H1 (cell line): ENCODE measurements around the gene STK36. TPM values are rescaled to one million over a fixed set of nuclear protein-coding genes. Genes with fewer than 3 reads are reported as not detected.

Source experiments
- CTCF ChIA-PET: fragments of 300-600 bp; sonication (Branson Sonifier 250); formaldehyde crosslinking; loops from one replicate; lab custom pipeline; 2021; ENCODE audit not compliant: partially characterized antibody; lab: Charles Lee
- POLR2A ChIA-PET: fragments of 300-600 bp; sonication (Branson Sonifier 250); formaldehyde crosslinking; loops from one replicate; lab custom pipeline; 2021; ENCODE audit warnings: inconsistent platforms; ENCODE audit not compliant: partially characterized antibody; lab: Charles Lee
- DNase-seq, 2 experiments: peaks; one replicate each; pipeline versions ENCODE4 v3.0.0 to v3.0.0-alpha.2; 2010 to 2022; ENCODE audit warnings: low spot score in 2 of 2, low read depth in 1 of 2, mixed read lengths in 1 of 2
- FAIRE-seq: peaks from 2 replicates; lab custom pipeline; 2011; peaks lifted over from hg19 to GRCh38; lab: Jason Lieb, UNC
- H2AFZ ChIP-seq: 2 replicates; pipeline ENCODE4 v1.8.1; 2012; ENCODE audit warnings: low read length, inconsistent platforms
- H2AK5ac ChIP-seq: 2 replicates; pipeline ENCODE4 v1.6.1; 2013; ENCODE audit warnings: low read depth, low read length
- H2BK120ac ChIP-seq: replicated peaks from 2 replicates; pipeline ENCODE3; 2013; ENCODE audit warnings: low read depth, low read length, inconsistent platforms
- H2BK12ac ChIP-seq: 2 replicates; pipeline ENCODE4 v1.6.1; 2013; ENCODE audit warnings: low read depth, low read length
- H2BK15ac ChIP-seq: 2 replicates; pipeline ENCODE4 v1.6.1; 2013; ENCODE audit warnings: low read length
- H2BK20ac ChIP-seq: 2 replicates; pipeline ENCODE4 v1.6.1; 2013; ENCODE audit warnings: low read length
- H2BK5ac ChIP-seq: 2 replicates; pipeline ENCODE4 v1.6.1; 2013; ENCODE audit warnings: low read depth, low read length
- H3K14ac ChIP-seq: 2 replicates; pipeline ENCODE4 v1.6.1; 2013; ENCODE audit warnings: inconsistent platforms; ENCODE audit not compliant: insufficient read length
- H3K18ac ChIP-seq: 2 replicates; pipeline ENCODE4 v1.6.1; 2013; ENCODE audit warnings: low read length; ENCODE audit errors: extremely low read depth
- H3K23ac ChIP-seq: 2 replicates; pipeline ENCODE4 v1.6.1; 2013; ENCODE audit warnings: inconsistent platforms; ENCODE audit not compliant: insufficient read length
- H3K23me2 ChIP-seq: 2 replicates; pipeline ENCODE4 v1.6.1; 2013; ENCODE audit warnings: low read depth, low read length
- H3K27ac ChIP-seq: 2 replicates; pipeline ENCODE4 v1.6.1; 2011; ENCODE audit warnings: low read depth, low read length, inconsistent platforms
- H3K27me3 ChIP-seq, 4 experiments: replicated peaks in 1 of 4; 1 replicate in 1 of 4; 2 replicates in 3 of 4; pipeline versions ENCODE4 v1.6.1 to v1.8.1; 2011 to 2013; ENCODE audit warnings: low read length in 3 of 4, mild to moderate bottlenecking in 3 of 4, inconsistent platforms in 2 of 4, mixed read lengths in 2 of 4, moderate library complexity in 1 of 4; ENCODE audit not compliant: control insufficient read depth in 3 of 4, insufficient read depth in 3 of 4; ENCODE audit errors: extremely low read depth in 1 of 4
- H3K36me3 ChIP-seq, 4 experiments: 2 replicates each; pipeline versions ENCODE4 v1.6.1 to v1.8.1; 2011 to 2013; ENCODE audit warnings: mild to moderate bottlenecking in 4 of 4, low read length in 3 of 4, moderate library complexity in 2 of 4, control low read depth in 1 of 4, inconsistent platforms in 1 of 4; ENCODE audit not compliant: insufficient read depth in 4 of 4, control insufficient read depth in 2 of 4
- H3K4ac ChIP-seq: replicated peaks from 2 replicates; pipeline ENCODE3; 2013; ENCODE audit warnings: low read length, low read depth, mixed read lengths, inconsistent platforms; ENCODE audit not compliant: insufficient read length
- H3K4me1 ChIP-seq, 4 experiments: replicated peaks in 1 of 4; 1 replicate in 1 of 4; 2 replicates in 3 of 4; pipeline versions ENCODE4 v1.6.1 to v1.8.1; 2011 to 2013; ENCODE audit warnings: low read length in 3 of 4, inconsistent platforms in 2 of 4, mixed read lengths in 1 of 4; ENCODE audit not compliant: insufficient read depth in 4 of 4, control insufficient read depth in 3 of 4
- H3K4me2 ChIP-seq, 2 experiments: 2 replicates each; pipeline versions ENCODE4 v1.6.1 to v1.8.1; 2011 to 2013; ENCODE audit warnings: low read depth in 2 of 2, low read length in 2 of 2, control low read depth in 1 of 2, inconsistent platforms in 1 of 2, mild to moderate bottlenecking in 1 of 2; ENCODE audit not compliant: insufficient read depth in 1 of 2
- H3K4me3 ChIP-seq, 4 experiments: fragments of 200-600, 300-600 bp in 1 of 4; sonication (generic), shearing (Covaris generic), sonication (Bioruptor Twin) in 1 of 4; 2 replicates each; pipeline versions ENCODE4 v1.5.1 to v1.8.1; 2011 to 2016; ENCODE audit warnings: low read length in 4 of 4, low read depth in 3 of 4, control low read depth in 2 of 4, inconsistent platforms in 2 of 4, mild to moderate bottlenecking in 2 of 4, mixed read lengths in 1 of 4, moderate library complexity in 1 of 4; ENCODE audit not compliant: insufficient read depth in 2 of 4; ENCODE audit errors: extremely low read depth in 1 of 4
- H3K56ac ChIP-seq: replicated peaks from 2 replicates; pipeline ENCODE3; 2013; ENCODE audit warnings: low read depth, mild to moderate bottlenecking, mixed read lengths, low read length, inconsistent platforms; ENCODE audit not compliant: insufficient read length
- H3K79me1 ChIP-seq: 2 replicates; pipeline ENCODE4 v1.6.1; 2013; ENCODE audit warnings: low read depth, low read length, control low read depth
- H3K79me2 ChIP-seq, 2 experiments: 2 replicates each; pipeline versions ENCODE4 v1.6.1 to v1.8.1; 2012 to 2013; ENCODE audit warnings: low read length in 2 of 2, mild to moderate bottlenecking in 2 of 2, inconsistent platforms in 1 of 2; ENCODE audit not compliant: insufficient read depth in 2 of 2, control insufficient read depth in 1 of 2
- H3K9ac ChIP-seq, 4 experiments: replicated peaks in 1 of 4; 1 replicate in 1 of 4; 2 replicates in 3 of 4; pipeline versions ENCODE4 v1.6.1 to v1.8.1; 2011 to 2013; ENCODE audit warnings: low read depth in 3 of 4, low read length in 3 of 4, control low read depth in 2 of 4, mild to moderate bottlenecking in 2 of 4, moderate library complexity in 2 of 4, inconsistent platforms in 1 of 4; ENCODE audit errors: extremely low read depth in 1 of 4
- H3K9me3 ChIP-seq, 2 experiments: 2 replicates each; pipeline versions ENCODE4 v1.6.1 to v1.8.1; 2012 to 2013; ENCODE audit warnings: mild to moderate bottlenecking in 2 of 2, moderate library complexity in 2 of 2, control low read depth in 1 of 2, inconsistent platforms in 1 of 2, low read depth in 1 of 2, low read length in 1 of 2, mixed read lengths in 1 of 2; ENCODE audit not compliant: insufficient read depth in 2 of 2
- H4K20me1 ChIP-seq, 2 experiments: replicated peaks in 1 of 2; 2 replicates each; pipeline versions ENCODE3 to v1.8.1; 2011 to 2013; ENCODE audit warnings: inconsistent platforms in 2 of 2, low read length in 2 of 2, mild to moderate bottlenecking in 1 of 2; ENCODE audit not compliant: insufficient read depth in 2 of 2, control insufficient read depth in 1 of 2
- H4K5ac ChIP-seq: 2 replicates; pipeline ENCODE4 v1.6.1; 2013; ENCODE audit warnings: low read length, low read depth, mixed read lengths, inconsistent platforms; ENCODE audit not compliant: insufficient read length
- H4K8ac ChIP-seq: 2 replicates; pipeline ENCODE4 v1.8.0; 2013; ENCODE audit warnings: mild to moderate bottlenecking, moderate library complexity, low read length, inconsistent platforms; ENCODE audit not compliant: insufficient read depth; ENCODE audit errors: extremely low read depth
- H4K91ac ChIP-seq: replicated peaks from 2 replicates; pipeline ENCODE3; 2013; ENCODE audit warnings: low read length, mixed read lengths, inconsistent platforms; ENCODE audit not compliant: insufficient read length
- CHD2 ChIP-seq: IDR thresholded peaks from 2 replicates; pipeline ENCODE4 v1.6.1; 2012; ENCODE audit warnings: low read length, improper control_type of control experiment
- EZH2 ChIP-seq: fragments of 200-600 bp; sonication (generic); IDR thresholded peaks from 2 replicates; pipeline ENCODE4 v1.7.1; 2012; ENCODE audit warnings: low read depth, mild to moderate bottlenecking, moderate library complexity, low read length, inconsistent platforms; ENCODE audit not compliant: severe bottlenecking
- FOSL1 ChIP-seq: IDR thresholded peaks from 2 replicates; pipeline ENCODE4 v1.6.1; 2011; ENCODE audit warnings: mild to moderate bottlenecking, low read depth, low read length, moderate library complexity; ENCODE audit not compliant: insufficient read depth
- HDAC2 ChIP-seq, 2 experiments: fragments of 300-600 bp in 1 of 2; sonication (generic) in 1 of 2; IDR thresholded peaks; 2 replicates each; pipeline ENCODE4 v1.6.1; 2011 to 2012; ENCODE audit warnings: low read depth in 2 of 2, low read length in 2 of 2, mild to moderate bottlenecking in 2 of 2, moderate library complexity in 2 of 2, borderline replicate concordance in 1 of 2, inconsistent platforms in 1 of 2
- POU5F1 ChIP-seq: IDR thresholded peaks from 2 replicates; pipeline ENCODE4 v1.6.1; 2011; ENCODE audit warnings: low read depth, mild to moderate bottlenecking, low read length, moderate library complexity
- SP2 ChIP-seq: IDR thresholded peaks from 2 replicates; pipeline ENCODE4 v1.6.1; 2012; ENCODE audit warnings: mild to moderate bottlenecking, low read length, inconsistent platforms
- TAF7 ChIP-seq: optimal IDR thresholded peaks from 2 replicates; pipeline ENCODE3; 2011; ENCODE audit warnings: low read depth, mild to moderate bottlenecking, inconsistent platforms, low read length, moderate library complexity, borderline replicate concordance
- TBP ChIP-seq: IDR thresholded peaks from 2 replicates; pipeline ENCODE4 v1.6.1; 2011; ENCODE audit warnings: low read depth, low read length, improper control_type of control experiment
- WGBS, 2 experiments: shearing (Covaris generic) in 1 of 2; methylation state at CpG; one replicate each; pipeline versions ENCODE4 v1.1.6 to v1.1.7; 2013 to 2015; ENCODE audit warnings: low lambda C conversion rate in 2 of 2, mixed read lengths in 2 of 2, inconsistent platforms in 1 of 2, low coverage in 1 of 2, missing lambda C conversion rate in 1 of 2; ENCODE audit not compliant: insufficient replicate concordance in 2 of 2, insufficient coverage in 1 of 2, insufficient read length in 1 of 2; ENCODE audit errors: extremely low coverage in 1 of 2, missing lambda C conversion rate in 1 of 2; 5-methylcytosine and 5-hydroxymethylcytosine counted together
- polyA plus RNA-seq, 7 experiments: library from polyadenylated mRNA; depleted of rRNA in 3 of 7; stranded (reverse) in 5 of 7; unstranded in 2 of 7; fragments of >200 nt in 5 of 7; fragments of 200-250 nt in 2 of 7; gene quantifications; 1 replicate in 5 of 7; 2 replicates in 1 of 7; 4 replicates in 1 of 7; pipeline versions ENCODE4 v1.2.1 to v1.2.3, GENCODE V29; 2011 to 2013; ENCODE audit warnings: missing spikeins in 2 of 7, mixed read lengths in 2 of 7
- total RNA-seq: library from RNA; stranded (reverse); fragmentation: NEBNext Ultra II Directional; extraction: Animal tissue kit (Norgen Biotek cat#: 25700); gene quantifications from 2 replicates; pipeline ENCODE4 v1.2.1, GENCODE V29; 2021
- TF ChIP-seq, protein P1 (sequence below): IDR thresholded peaks from 2 replicates; pipeline ENCODE4 v1.6.1; 2012; ENCODE audit warnings: inconsistent platforms
- TF ChIP-seq, protein P2 (sequence below), 3 experiments: IDR thresholded peaks; 1 replicate in 2 of 3; 2 replicates in 1 of 3; pipeline versions ENCODE4 v1.5.1 to v1.6.1; 2011; ENCODE audit warnings: low read length in 3 of 3, mild to moderate bottlenecking in 3 of 3, inconsistent platforms in 2 of 3, low read depth in 1 of 3, moderate library complexity in 1 of 3; ENCODE audit not compliant: insufficient read depth in 1 of 3; ENCODE audit errors: control extremely low read depth in 1 of 3

The STK36 gene
- total and polyA plus RNA-seq, 2 of the 8 experiments (the other 6 are each of a cell fraction or from before 2014, with no cell fraction given), result 41.4 to 57.6 TPM

DNA sequence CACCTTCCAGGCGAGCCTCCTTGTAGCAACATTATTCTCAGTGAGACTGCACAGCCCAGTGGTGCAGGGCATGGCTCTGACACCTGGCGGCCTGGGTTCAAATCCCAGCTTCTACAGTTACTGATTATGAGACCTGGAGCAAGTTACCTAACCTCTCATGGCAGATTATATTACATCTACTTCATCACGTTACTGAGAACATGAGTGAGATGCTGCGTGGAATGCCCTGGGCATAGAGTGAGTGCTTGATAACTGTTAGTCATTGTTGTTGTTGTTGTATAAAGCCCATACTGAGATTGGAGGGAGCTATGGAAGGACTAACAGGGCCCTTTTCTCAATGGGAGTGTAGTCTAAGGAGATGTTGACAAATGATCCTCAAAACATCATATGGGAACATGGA, 45.5 kb upstream of the STK36 start:
- POLR2A ChIA-PET, result interaction anchor here (1.3 kb wide), 2 partner anchors 11 to 19 kb away, joined by 3 read pairs; partner anchors contain the start of gene PLCD4
- H2BK15ac ChIP-seq, result no peak overlapping the region
- H3K14ac ChIP-seq, result no peak overlapping the region
- TF ChIP-seq, protein P1, sequence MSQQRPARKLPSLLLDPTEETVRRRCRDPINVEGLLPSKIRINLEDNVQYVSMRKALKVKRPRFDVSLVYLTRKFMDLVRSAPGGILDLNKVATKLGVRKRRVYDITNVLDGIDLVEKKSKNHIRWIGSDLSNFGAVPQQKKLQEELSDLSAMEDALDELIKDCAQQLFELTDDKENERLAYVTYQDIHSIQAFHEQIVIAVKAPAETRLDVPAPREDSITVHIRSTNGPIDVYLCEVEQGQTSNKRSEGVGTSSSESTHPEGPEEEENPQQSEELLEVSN, result no peak
- no peak for TF ChIP-seq CHD2
- no peak for TF ChIP-seq EZH2
- TF ChIP-seq TBP, result no peak
- TF ChIP-seq, protein P2, sequence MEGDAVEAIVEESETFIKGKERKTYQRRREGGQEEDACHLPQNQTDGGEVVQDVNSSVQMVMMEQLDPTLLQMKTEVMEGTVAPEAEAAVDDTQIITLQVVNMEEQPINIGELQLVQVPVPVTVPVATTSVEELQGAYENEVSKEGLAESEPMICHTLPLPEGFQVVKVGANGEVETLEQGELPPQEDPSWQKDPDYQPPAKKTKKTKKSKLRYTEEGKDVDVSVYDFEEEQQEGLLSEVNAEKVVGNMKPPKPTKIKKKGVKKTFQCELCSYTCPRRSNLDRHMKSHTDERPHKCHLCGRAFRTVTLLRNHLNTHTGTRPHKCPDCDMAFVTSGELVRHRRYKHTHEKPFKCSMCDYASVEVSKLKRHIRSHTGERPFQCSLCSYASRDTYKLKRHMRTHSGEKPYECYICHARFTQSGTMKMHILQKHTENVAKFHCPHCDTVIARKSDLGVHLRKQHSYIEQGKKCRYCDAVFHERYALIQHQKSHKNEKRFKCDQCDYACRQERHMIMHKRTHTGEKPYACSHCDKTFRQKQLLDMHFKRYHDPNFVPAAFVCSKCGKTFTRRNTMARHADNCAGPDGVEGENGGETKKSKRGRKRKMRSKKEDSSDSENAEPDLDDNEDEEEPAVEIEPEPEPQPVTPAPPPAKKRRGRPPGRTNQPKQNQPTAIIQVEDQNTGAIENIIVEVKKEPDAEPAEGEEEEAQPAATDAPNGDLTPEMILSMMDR (IDR thresholded peaks at IDR 0.05; ENCODE audit: control extremely low read depth in 1 of 3, insufficient read depth in 1 of 3, low read depth in 1 of 3, low read length in 3 of 3), result no peak
- TF ChIP-seq SP2, result no peak
- TF ChIP-seq POU5F1, result no peak
- no peak for TF ChIP-seq HDAC2 (IDR thresholded peaks at IDR 0.05; ENCODE audit: borderline replicate concordance in 1 of 2, low read depth in 2 of 2, low read length in 2 of 2)
- TF ChIP-seq TAF7, result no peak
- TF ChIP-seq FOSL1, result no peak

More for the DNA sequence above, 45.5 kb upstream of the STK36 start:
- no peaks in the 10 kb centered on the region; a peak in 1 of 7 replicates for H3K4me1 ChIP-seq
- H2AFZ ChIP-seq, result no peak overlapping the region
- H2AK5ac ChIP-seq, result no peak overlapping the region
- no peaks in the 10 kb centered on the region for H4K20me1 ChIP-seq
- no peak for FAIRE-seq
- H4K91ac ChIP-seq, result no peak overlapping the region
- no peak overlapping the region for H3K56ac ChIP-seq
- no peak overlapping the region for H4K5ac ChIP-seq
- no peaks in the 10 kb centered on the region for H3K79me2 ChIP-seq
- no peak overlapping the region for H3K4ac ChIP-seq
- no peak overlapping the region for H2BK120ac ChIP-seq
- H3K27me3 ChIP-seq, result no peaks in the 10 kb centered on the region; a peak in 1 of 7 replicates
- no peak overlapping the region for H3K27ac ChIP-seq
- H3K23ac ChIP-seq, result no peak overlapping the region
- no peak overlapping the region for H3K18ac ChIP-seq
- WGBS, 2 experiments, result 93% methylated on average over 4 of the region's 4 CpGs; no CpG with 5 or more reads in 1 of the 2 experiments
- no peak overlapping the region for H3K4me2 ChIP-seq
- no peak overlapping the region for H2BK5ac ChIP-seq
- no peak overlapping the region; the same call in 1 of the 2 replicates for H4K8ac ChIP-seq
- CTCF ChIA-PET, result interaction anchor here (0.6 to 1.0 kb wide), 3 partner anchors 16 to 218 kb away, joined by 3 to 4 read pairs (median 3); no protein-coding TSS in a partner anchor
- no peaks in the 10 kb centered on the region for H3K79me1 ChIP-seq
- DNase-seq, result no peak
- no peaks in the 10 kb centered on the region for H3K36me3 ChIP-seq
- no peaks in the 10 kb centered on the region for H3K9me3 ChIP-seq
- H3K9ac ChIP-seq, result no peak overlapping the region
- H3K23me2 ChIP-seq, result no peaks in the 10 kb centered on the region
- H3K4me3 ChIP-seq, result no peak overlapping the region
- H2BK20ac ChIP-seq, result no peak overlapping the region
- no peak overlapping the region for H2BK12ac ChIP-seq
